IMR-90 (cell line): ENCODE results near the gene PSME3. TPM values are rescaled to one million over a fixed set of nuclear protein-coding genes. Genes with fewer than 3 reads are reported as not detected.

Source experiments
- ATAC-seq: fragments of 200-7000 bp; cut with Tn5 transposase; 2 replicates; pipeline ENCODE4 v1.9.1; 2020; ENCODE audit warnings: low read depth, mild to moderate bottlenecking, moderate library complexity
- BruUV-seq: library from RNA; stranded (reverse); fragments of 400-500 nt; replicated peaks from 2 replicates; lab custom pipeline; 2021; lab: Mats Ljungman, UMichigan
- CTCF ChIA-PET: fragments of 300-600 bp; formaldehyde crosslinking; extraction: SDS; loops from one replicate; lab custom pipeline; 2021; ENCODE audit warnings: antibody characterized with exemption; lab: Yijun Ruan, JAX
- POLR2A ChIA-PET: fragments of 300-600 bp; sonication (Branson Sonifier 250); formaldehyde crosslinking; loops from one replicate; lab custom pipeline; 2022; ENCODE audit warnings: antibody characterized with exemption; ENCODE audit not compliant: unreplicated experiment; lab: Charles Lee
- DNase-seq: peaks from one replicate; pipeline ENCODE4 v3.0.0; 2013
- H2AFZ ChIP-seq: replicated peaks from 2 replicates; pipeline ENCODE3; 2013; ENCODE audit warnings: low read length, mild to moderate bottlenecking; ENCODE audit not compliant: poor library complexity
- H2AK5ac ChIP-seq: 2 replicates; pipeline ENCODE4 v1.6.1; 2013; ENCODE audit warnings: low read depth, low read length, inconsistent platforms
- H2AK9ac ChIP-seq: replicated peaks from 2 replicates; pipeline ENCODE3; 2013; ENCODE audit warnings: mild to moderate bottlenecking, low read depth, low read length, moderate library complexity; ENCODE audit not compliant: poor library complexity
- H2BK120ac ChIP-seq: 2 replicates; pipeline ENCODE4 v1.6.1; 2013; ENCODE audit warnings: low read depth, low read length, inconsistent platforms
- H2BK15ac ChIP-seq: 3 replicates; pipeline ENCODE4 v1.6.1; 2013; ENCODE audit warnings: low read depth, low read length, inconsistent platforms
- H2BK20ac ChIP-seq: 2 replicates; pipeline ENCODE4 v1.6.1; 2013; ENCODE audit warnings: low read depth, mild to moderate bottlenecking, inconsistent platforms, low read length, moderate library complexity
- H2BK5ac ChIP-seq: 2 replicates; pipeline ENCODE4 v1.6.1; 2013; ENCODE audit warnings: mild to moderate bottlenecking, low read depth, low read length, inconsistent platforms; ENCODE audit not compliant: poor library complexity, severe bottlenecking
- H3K14ac ChIP-seq: replicated peaks from 2 replicates; pipeline ENCODE4 v1.6.1; 2013; ENCODE audit warnings: low read depth, low read length, inconsistent platforms
- H3K18ac ChIP-seq: 2 replicates; pipeline ENCODE4 v1.6.1; 2013; ENCODE audit warnings: low read depth, low read length, control low read depth
- H3K23ac ChIP-seq: 2 replicates; pipeline ENCODE4 v1.6.1; 2013; ENCODE audit warnings: low read depth, low read length, inconsistent platforms
- H3K27ac ChIP-seq: 2 replicates; pipeline ENCODE4 v1.5.1; 2013; ENCODE audit warnings: mild to moderate bottlenecking, control low read depth, low read length; ENCODE audit not compliant: insufficient read depth
- H3K27me3 ChIP-seq: 2 replicates; pipeline ENCODE4 v1.6.1; 2013; ENCODE audit warnings: low read length; ENCODE audit not compliant: control insufficient read depth, insufficient read depth
- H3K36me3 ChIP-seq: 2 replicates; pipeline ENCODE4 v1.6.1; 2013; ENCODE audit warnings: low read length, mixed read lengths; ENCODE audit not compliant: control insufficient read depth, insufficient read depth
- H3K4ac ChIP-seq: 2 replicates; pipeline ENCODE4 v1.6.1; 2013; ENCODE audit warnings: low read depth, low read length, inconsistent platforms
- H3K4me1 ChIP-seq: 2 replicates; pipeline ENCODE4 v1.6.1; 2013; ENCODE audit warnings: low read length, mixed read lengths; ENCODE audit not compliant: control insufficient read depth, insufficient read depth
- H3K4me2 ChIP-seq: 2 replicates; pipeline ENCODE4 v1.6.1; 2013; ENCODE audit warnings: low read depth, mild to moderate bottlenecking, control low read depth, low read length, moderate library complexity
- H3K4me3 ChIP-seq: 2 replicates; pipeline ENCODE4 v1.5.1; 2013; ENCODE audit warnings: low read depth, mild to moderate bottlenecking, control low read depth, low read length, moderate library complexity; ENCODE audit not compliant: insufficient read depth
- H3K56ac ChIP-seq: 2 replicates; pipeline ENCODE4 v1.6.1; 2013; ENCODE audit warnings: low read length, inconsistent platforms; ENCODE audit not compliant: insufficient read depth; ENCODE audit errors: extremely low read depth
- H3K79me1 ChIP-seq, 2 experiments: 2 replicates each; pipeline ENCODE4 v1.6.1; 2013; ENCODE audit warnings: low read length in 2 of 2, inconsistent platforms in 1 of 2, low read depth in 1 of 2
- H3K9ac ChIP-seq: 2 replicates; pipeline ENCODE4 v1.6.1; 2013; ENCODE audit warnings: low read depth, low read length, control low read depth
- H3K9me1 ChIP-seq: 2 replicates; pipeline ENCODE4 v1.6.1; 2013; ENCODE audit warnings: low read length, inconsistent platforms; ENCODE audit not compliant: insufficient read depth
- H3K9me3 ChIP-seq: 2 replicates; pipeline ENCODE4 v1.6.1; 2013; ENCODE audit warnings: low read length; ENCODE audit not compliant: control insufficient read depth, insufficient read depth
- H4K20me1 ChIP-seq: 2 replicates; pipeline ENCODE4 v1.6.1; 2013; ENCODE audit warnings: low read length, inconsistent platforms; ENCODE audit not compliant: insufficient read depth
- H4K5ac ChIP-seq: 2 replicates; pipeline ENCODE4 v1.6.1; 2013; ENCODE audit warnings: mild to moderate bottlenecking, low read depth, low read length, control low read depth
- H4K8ac ChIP-seq, 2 experiments: 2 replicates each; pipeline ENCODE4 v1.6.1; 2013; ENCODE audit warnings: low read depth in 2 of 2, low read length in 2 of 2, control low read depth in 1 of 2, inconsistent platforms in 1 of 2
- H4K91ac ChIP-seq: 2 replicates; pipeline ENCODE4 v1.6.1; 2013; ENCODE audit warnings: low read depth, low read length, inconsistent platforms; ENCODE audit not compliant: insufficient read depth
- CEBPB ChIP-seq: IDR thresholded peaks from 2 replicates; pipeline ENCODE4 v1.6.1; 2012; ENCODE audit warnings: low read depth, low read length, improper control_type of control experiment
- CHD1 ChIP-seq: IDR thresholded peaks from 2 replicates; pipeline ENCODE4 v1.6.1; 2012; ENCODE audit warnings: low read depth, low read length, improper control_type of control experiment
- FOS ChIP-seq: fragments of 150-350 bp; IDR thresholded peaks from 2 replicates; pipeline ENCODE4 v1.6.1; 2016; ENCODE audit warnings: low read depth, low read length
- POLR2A ChIP-seq: IDR thresholded peaks from 2 replicates; pipeline ENCODE4 v1.6.1; 2012; ENCODE audit warnings: mild to moderate bottlenecking, low read depth, low read length
- RAD21 ChIP-seq: IDR thresholded peaks from 2 replicates; pipeline ENCODE4 v1.6.1; 2012; ENCODE audit warnings: low read length, improper control_type of control experiment
- RFX5 ChIP-seq: IDR thresholded peaks from 2 replicates; pipeline ENCODE4 v1.8.0; 2012; ENCODE audit warnings: low read depth, mild to moderate bottlenecking, low read length, moderate library complexity
- WGBS, 2 experiments: methylation state at CpG; one replicate each; pipeline versions ENCODE4 v1.1.5 to v1.1.7; 2013; ENCODE audit warnings: missing lambda C conversion rate in 2 of 2; ENCODE audit not compliant: insufficient read length in 1 of 2; ENCODE audit errors: extremely low coverage in 2 of 2; 5-methylcytosine and 5-hydroxymethylcytosine counted together
- dilution Hi-C: fragments of 300-500 bp; cut with HindIII; formaldehyde crosslinking; loops from one replicate; pipeline ENCODE4 v1.14.3; 2018; ENCODE audit warnings: low sequenced_read_pairs; ENCODE audit not compliant: unreplicated experiment
- in situ Hi-C: fragments of 300-500 bp; cut with MboI; formaldehyde crosslinking; loops from 3 replicates; pipeline ENCODE4 v1.14.3; 2019; ENCODE audit warnings: low sequenced_read_pairs, inconsistent platforms, mixed read lengths
- intact Hi-C: fragments of 100-400 bp; cut with micrococcal nuclease; formaldehyde crosslinking; loops from 2 replicates; pipeline ENCODE4 v1.10.0; 2022
- polyA plus RNA-seq, 3 experiments: library from polyadenylated mRNA; depleted of rRNA; stranded (reverse); fragments of >200 nt; gene quantifications; 2 replicates each; pipeline ENCODE4 v1.2.3, GENCODE V29; 2012; ENCODE audit warnings: low replicate concordance in 1 of 3
- total RNA-seq: library from RNA; depleted of rRNA; stranded (reverse); fragments of >200 nt; gene quantifications from 2 replicates; pipeline ENCODE4 v1.2.3, GENCODE V29; 2012
- TF ChIP-seq, protein P1 (sequence below): fragments of 150-350 bp; IDR thresholded peaks from 2 replicates; pipeline ENCODE4 v1.6.1; 2016; ENCODE audit warnings: low read depth, mild to moderate bottlenecking, low read length, moderate library complexity, borderline replicate concordance
- TF ChIP-seq, protein P2 (sequence below): conservative IDR thresholded peaks from 2 replicates; pipeline ENCODE4 v1.5.1; 2012; ENCODE audit warnings: mild to moderate bottlenecking, low read depth, low read length, improper control_type of control experiment

The PSME3 gene
- total and polyA plus RNA-seq, 2 of the 4 experiments (the other 2 are of a cell fraction): 72.4 to 100 TPM

DNA sequence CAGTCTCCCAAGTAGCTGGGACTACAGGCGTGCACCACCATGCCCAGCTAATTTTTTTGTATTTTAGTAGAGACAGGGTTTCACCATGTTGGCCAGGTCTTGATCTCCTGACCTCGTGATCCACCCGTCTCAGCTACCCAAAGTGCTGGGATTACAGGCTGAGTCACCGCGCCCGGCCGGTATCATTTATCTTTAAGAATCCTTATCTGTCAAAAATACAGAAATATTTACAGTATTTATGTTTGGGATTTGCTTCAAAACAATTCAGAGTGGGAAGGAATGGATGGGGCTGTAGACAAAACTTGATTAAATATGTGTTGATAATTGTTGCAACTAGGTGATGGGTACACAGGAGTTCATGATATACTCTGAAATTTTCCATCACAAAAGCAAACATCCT, 12.0 kb upstream of the PSME3 start:
- Histone ChIP-seq H3K27me3 (no peaks in the 10 kb centered on the region), H2BK120ac (no peak overlapping the region), H3K9me1 (no peaks in the 10 kb centered on the region), H2BK15ac (no peak overlapping the region), H3K18ac (no peak overlapping the region), H3K79me1 (peaks cover 24 to 37% of the 10 kb centered on the region in 2 experiments), H2BK20ac (no peak overlapping the region), H3K9me3 (no peaks in the 10 kb centered on the region), H4K20me1 (no peaks in the 10 kb centered on the region), H3K4me2 (no peak overlapping the region), H3K23ac (no peak overlapping the region), H4K5ac (no peak overlapping the region), H2AFZ (no peak overlapping the region), H3K9ac (no peak overlapping the region), H4K91ac (no peak overlapping the region), H2AK5ac (no peak overlapping the region), H3K14ac (no peak overlapping the region), H3K4ac (no peak overlapping the region), H3K56ac (no peak overlapping the region), H3K4me3 (no peak overlapping the region), H3K36me3 (peaks cover 25% of the 10 kb centered on the region), H2AK9ac (no peak overlapping the region), H4K8ac (no peak overlapping the region), H3K27ac (no peak overlapping the region), H3K4me1 (no peaks in the 10 kb centered on the region; the same call in 1 of the 2 replicates), H2BK5ac (no peak overlapping the region)
- ChIA-PET POLR2A (no interaction called here), CTCF (interaction anchor here (2.2 kb wide), 1 partner anchor 12 kb away, joined by 8 read pairs; no protein-coding TSS in a partner anchor)
- no TSS peak for BruUV-seq
- dilution Hi-C loops (no loop called here), intact Hi-C loops (loop anchor here (5.0 kb wide), 1 partner anchor 59 kb away; the partner anchor contains the start of gene RAMP2), in situ Hi-C loops (no loop called here)
- no peak for ATAC-seq
- no CpG with 5 or more reads among the region's 7 CpGs for WGBS, 2 experiments
- TF ChIP-seq, protein P1, sequence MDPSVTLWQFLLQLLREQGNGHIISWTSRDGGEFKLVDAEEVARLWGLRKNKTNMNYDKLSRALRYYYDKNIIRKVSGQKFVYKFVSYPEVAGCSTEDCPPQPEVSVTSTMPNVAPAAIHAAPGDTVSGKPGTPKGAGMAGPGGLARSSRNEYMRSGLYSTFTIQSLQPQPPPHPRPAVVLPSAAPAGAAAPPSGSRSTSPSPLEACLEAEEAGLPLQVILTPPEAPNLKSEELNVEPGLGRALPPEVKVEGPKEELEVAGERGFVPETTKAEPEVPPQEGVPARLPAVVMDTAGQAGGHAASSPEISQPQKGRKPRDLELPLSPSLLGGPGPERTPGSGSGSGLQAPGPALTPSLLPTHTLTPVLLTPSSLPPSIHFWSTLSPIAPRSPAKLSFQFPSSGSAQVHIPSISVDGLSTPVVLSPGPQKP: no peak
- TF ChIP-seq POLR2A: no peak
- no peak for TF ChIP-seq RAD21
- no peak for TF ChIP-seq CEBPB
- TF ChIP-seq FOS: no peak
- TF ChIP-seq CHD1: no peak
- no peak for TF ChIP-seq RFX5
- TF ChIP-seq, protein P2, sequence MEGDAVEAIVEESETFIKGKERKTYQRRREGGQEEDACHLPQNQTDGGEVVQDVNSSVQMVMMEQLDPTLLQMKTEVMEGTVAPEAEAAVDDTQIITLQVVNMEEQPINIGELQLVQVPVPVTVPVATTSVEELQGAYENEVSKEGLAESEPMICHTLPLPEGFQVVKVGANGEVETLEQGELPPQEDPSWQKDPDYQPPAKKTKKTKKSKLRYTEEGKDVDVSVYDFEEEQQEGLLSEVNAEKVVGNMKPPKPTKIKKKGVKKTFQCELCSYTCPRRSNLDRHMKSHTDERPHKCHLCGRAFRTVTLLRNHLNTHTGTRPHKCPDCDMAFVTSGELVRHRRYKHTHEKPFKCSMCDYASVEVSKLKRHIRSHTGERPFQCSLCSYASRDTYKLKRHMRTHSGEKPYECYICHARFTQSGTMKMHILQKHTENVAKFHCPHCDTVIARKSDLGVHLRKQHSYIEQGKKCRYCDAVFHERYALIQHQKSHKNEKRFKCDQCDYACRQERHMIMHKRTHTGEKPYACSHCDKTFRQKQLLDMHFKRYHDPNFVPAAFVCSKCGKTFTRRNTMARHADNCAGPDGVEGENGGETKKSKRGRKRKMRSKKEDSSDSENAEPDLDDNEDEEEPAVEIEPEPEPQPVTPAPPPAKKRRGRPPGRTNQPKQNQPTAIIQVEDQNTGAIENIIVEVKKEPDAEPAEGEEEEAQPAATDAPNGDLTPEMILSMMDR: no peak
- DNase-seq: no peak
